Measurements from ENCODE around the gene ABCG5. TPM values are rescaled to one million over a fixed set of nuclear protein-coding genes. Genes with fewer than 3 reads are reported as not detected.

Gene ABCG5
- total RNA-seq, 6 donors from 2014 or later: 0.09 TPM; not detected in 5

DNA sequence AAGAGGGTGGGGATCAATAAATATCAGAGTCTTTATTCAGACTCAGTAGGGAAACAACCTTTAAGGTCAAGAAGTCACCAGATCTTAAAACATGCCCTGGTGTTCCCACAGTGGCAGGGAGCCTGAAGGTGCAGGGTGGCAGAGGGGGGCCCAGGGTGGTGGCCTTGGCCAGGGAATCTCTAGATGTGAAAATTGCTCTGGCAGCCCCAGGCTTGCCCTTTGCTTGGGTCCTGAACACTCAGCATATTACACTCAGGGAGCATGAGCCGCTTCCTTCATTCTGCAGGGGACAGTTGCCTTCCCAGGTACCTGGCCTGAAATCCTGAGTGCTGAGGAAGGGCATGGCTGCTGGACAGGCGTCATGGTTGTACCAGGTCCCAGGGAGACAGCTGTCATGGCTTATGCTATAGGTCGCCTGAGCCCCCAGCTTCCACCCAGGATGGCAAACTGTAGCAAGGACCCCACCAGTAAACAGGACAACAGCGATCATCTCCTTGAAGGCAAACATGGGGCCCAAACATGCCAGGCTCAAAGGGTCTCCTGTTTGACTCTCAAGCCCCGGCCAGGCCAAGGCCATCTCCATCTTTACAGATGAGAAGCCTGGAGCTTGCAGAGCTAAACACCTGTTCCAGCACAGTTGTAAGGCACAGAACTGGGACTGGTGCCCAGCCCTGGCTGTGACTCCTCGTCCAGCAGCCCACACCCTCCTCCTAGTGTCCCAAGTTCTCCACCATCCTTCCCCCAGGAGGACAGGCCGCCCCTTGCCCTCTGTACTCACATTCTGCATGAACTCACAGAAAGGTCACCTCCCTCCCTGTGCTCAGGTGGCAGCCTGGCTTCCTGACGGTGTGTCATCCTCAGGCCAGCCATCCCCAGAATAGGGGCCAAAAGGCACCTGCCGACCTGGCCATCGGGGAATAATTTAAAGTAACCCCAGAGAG is 14.8 kb upstream of the ABCG5 start:
- 81 to 82% methylated on average over 7 to 10 of the region's 10 CpGs for WGBS, 2 donors
- Histone ChIP-seq H3K27me3 (no peaks in the 10 kb centered on the region), H3K27ac (no peak overlapping the region), H3K4me3 (no peak overlapping the region), H3K4me1 (no peaks in the 10 kb centered on the region), H3K9me3 (no peaks in the 10 kb centered on the region), H3K36me3 (no peaks in the 10 kb centered on the region)
- DNase-seq (no peak), ATAC-seq (ENCODE audit: low FRiP score in 2 of 2) (no peak)
- TF ChIP-seq, protein P1, sequence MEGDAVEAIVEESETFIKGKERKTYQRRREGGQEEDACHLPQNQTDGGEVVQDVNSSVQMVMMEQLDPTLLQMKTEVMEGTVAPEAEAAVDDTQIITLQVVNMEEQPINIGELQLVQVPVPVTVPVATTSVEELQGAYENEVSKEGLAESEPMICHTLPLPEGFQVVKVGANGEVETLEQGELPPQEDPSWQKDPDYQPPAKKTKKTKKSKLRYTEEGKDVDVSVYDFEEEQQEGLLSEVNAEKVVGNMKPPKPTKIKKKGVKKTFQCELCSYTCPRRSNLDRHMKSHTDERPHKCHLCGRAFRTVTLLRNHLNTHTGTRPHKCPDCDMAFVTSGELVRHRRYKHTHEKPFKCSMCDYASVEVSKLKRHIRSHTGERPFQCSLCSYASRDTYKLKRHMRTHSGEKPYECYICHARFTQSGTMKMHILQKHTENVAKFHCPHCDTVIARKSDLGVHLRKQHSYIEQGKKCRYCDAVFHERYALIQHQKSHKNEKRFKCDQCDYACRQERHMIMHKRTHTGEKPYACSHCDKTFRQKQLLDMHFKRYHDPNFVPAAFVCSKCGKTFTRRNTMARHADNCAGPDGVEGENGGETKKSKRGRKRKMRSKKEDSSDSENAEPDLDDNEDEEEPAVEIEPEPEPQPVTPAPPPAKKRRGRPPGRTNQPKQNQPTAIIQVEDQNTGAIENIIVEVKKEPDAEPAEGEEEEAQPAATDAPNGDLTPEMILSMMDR (IDR thresholded peaks at IDR 0.05): no peak
- no peak for TF ChIP-seq POLR2A (IDR thresholded peaks at IDR 0.05)
- TF ChIP-seq EP300 (IDR thresholded peaks at IDR 0.05): no peak
- no peak for TF ChIP-seq POLR2AphosphoS5 (IDR thresholded peaks at IDR 0.05)

DNA sequence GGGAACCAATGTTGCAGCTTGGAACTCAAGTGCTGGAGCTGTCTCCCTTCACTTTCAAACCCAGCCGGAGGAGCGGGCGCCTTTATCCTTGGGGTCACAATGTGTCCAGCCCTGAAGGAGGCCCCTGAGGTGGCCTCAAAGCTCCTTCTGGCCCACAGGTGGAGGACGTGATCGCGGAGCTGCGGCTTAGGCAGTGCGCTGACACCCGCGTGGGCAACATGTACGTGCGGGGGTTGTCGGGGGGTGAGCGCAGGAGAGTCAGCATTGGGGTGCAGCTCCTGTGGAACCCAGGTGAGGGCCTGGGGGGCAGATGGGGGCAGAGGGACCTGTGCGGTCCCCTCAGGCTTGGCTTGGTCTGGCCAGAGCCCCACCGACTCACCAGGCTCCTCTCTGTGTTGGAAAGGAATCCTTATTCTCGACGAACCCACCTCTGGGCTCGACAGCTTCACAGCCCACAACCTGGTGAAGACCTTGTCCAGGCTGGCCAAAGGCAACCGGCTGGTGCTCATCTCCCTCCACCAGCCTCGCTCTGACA is 13.6 kb upstream of the ABCG5 start:
- no peaks in the 10 kb centered on the region for H3K9me3 ChIP-seq
- TF ChIP-seq, protein P1 (IDR thresholded peaks at IDR 0.05): no peak
- TF ChIP-seq POLR2AphosphoS5 (IDR thresholded peaks at IDR 0.05): no peak
- H3K27me3 ChIP-seq: no peaks in the 10 kb centered on the region
- WGBS, 2 donors: 81 to 95% methylated on average over 10 to 21 of the region's 21 CpGs
- H3K4me3 ChIP-seq: no peak overlapping the region
- H3K27ac ChIP-seq: no peak overlapping the region
- no peak for ATAC-seq (ENCODE audit: low FRiP score in 2 of 2)
- H3K36me3 ChIP-seq: no peaks in the 10 kb centered on the region
- DNase-seq: peak in 1 of 2 donors; percentile 79
- H3K4me1 ChIP-seq: no peaks in the 10 kb centered on the region

DNA sequence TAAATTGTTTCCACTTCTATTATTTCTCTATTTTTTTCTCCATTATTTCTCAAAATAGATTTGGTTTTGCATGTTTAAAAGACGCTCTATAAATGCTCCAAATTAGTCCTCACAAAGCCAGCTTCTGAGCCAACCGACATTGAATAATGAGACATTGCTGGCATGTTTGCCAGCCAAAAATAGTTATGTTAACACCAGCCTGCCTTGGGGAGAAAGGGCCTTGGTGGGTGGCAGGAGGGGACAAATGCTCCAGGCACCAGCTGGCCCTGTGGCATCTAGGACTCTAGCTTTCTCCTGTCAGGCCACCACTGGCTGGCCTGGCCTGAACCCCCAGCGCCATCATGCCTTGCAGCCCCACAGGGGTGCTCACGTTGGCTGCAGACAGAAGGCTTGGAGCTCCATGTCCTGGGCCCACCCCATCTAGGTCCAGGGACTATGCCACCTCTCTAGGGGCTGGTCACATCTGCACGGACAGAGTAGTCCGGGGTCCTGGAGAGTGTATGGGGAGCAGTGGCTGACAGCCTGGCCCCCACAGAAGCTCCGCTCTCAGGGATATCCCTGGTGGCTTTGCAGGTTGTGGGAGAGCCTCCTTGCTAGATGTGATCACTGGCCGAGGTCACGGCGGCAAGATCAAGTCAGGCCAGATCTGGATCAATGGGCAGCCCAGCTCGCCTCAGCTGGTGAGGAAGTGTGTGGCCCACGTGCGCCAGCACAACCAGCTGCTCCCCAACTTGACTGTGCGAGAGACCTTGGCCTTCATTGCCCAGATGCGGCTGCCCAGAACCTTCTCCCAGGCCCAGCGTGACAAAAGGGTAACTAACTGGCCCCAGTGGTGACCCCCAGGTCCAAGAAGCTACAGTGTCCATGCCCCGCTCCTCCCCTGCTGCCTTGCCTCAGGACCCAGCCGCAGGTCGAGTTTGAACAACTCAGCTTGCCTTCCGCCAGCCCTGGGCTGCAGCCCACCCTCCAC is 12.7 kb upstream of the ABCG5 start:
- 86% methylated on average over 3 to 18 of the region's 20 CpGs for WGBS, 2 donors
- DNase-seq (no peak), ATAC-seq (ENCODE audit: low FRiP score in 2 of 2) (peak; percentile 23 to 45)
- H3K4me1 ChIP-seq: no peaks in the 10 kb centered on the region
- TF ChIP-seq POLR2A (IDR thresholded peaks at IDR 0.05) (no peak), POLR2AphosphoS5 (IDR thresholded peaks at IDR 0.05) (no peak), EP300 (IDR thresholded peaks at IDR 0.05) (no peak)
- TF ChIP-seq, protein P1 (IDR thresholded peaks at IDR 0.05): no peak
- H3K27ac ChIP-seq: no peak overlapping the region
- no peaks in the 10 kb centered on the region for H3K9me3 ChIP-seq
- H3K4me3 ChIP-seq: no peak overlapping the region
- no peaks in the 10 kb centered on the region for H3K27me3 ChIP-seq
- no peaks in the 10 kb centered on the region for H3K36me3 ChIP-seq

DNA sequence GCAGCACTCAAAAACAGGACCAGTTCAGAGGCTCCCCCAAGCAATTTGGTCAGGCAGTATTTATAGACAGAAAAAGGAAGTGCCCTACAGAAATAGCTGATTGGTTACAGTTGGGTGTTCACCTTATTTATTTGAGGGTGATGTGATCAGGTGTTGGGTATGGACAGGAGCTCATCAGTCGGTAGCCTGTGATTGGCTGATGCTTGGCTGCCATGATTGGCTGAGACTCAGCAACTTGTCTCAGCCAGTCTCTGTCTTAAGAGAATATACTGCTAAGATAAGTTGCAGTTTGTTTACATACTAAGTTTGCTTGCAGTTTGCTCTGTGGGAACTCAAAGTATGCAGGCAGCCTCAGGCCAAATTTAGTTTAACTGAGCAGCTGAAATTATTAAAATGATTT is 9.6 kb upstream of the ABCG5 start:
- Histone ChIP-seq H3K27me3 (no peaks in the 10 kb centered on the region), H3K4me3 (no peak overlapping the region), H3K27ac (no peak overlapping the region), H3K9me3 (no peaks in the 10 kb centered on the region), H3K4me1 (no peaks in the 10 kb centered on the region), H3K36me3 (no peaks in the 10 kb centered on the region)
- 62 to 90% methylated on average over 1 of the region's 1 CpG for WGBS, 2 donors
- ATAC-seq (ENCODE audit: low FRiP score in 2 of 2): no peak
- no peak for TF ChIP-seq POLR2A (IDR thresholded peaks at IDR 0.05)
- DNase-seq: no peak

Data from upper lobe of left lung (tissue), 6 donors.